Natural killer cell treated with Interleukin-12 subunit alpha and Interleukin-12 subunit beta and Interleukin-15 and Interleukin-18, amount 100 ng/mL, for 72 hours (primary cell): ENCODE measurements around the gene PCP4. TPM values are rescaled to one million over a fixed set of nuclear protein-coding genes. Genes with fewer than 3 reads are reported as not detected.

Source experiments
- ATAC-seq, 2 donors: fragments of 150-1000 bp; cut with Tn5 transposase in 1 of 2; sonication (Bioruptor Pico), chemical (Tn5 transposase) in 1 of 2; 2 replicates each; pipeline ENCODE4 v1.10.0; 2021
- DNase-seq: peaks from one replicate; pipeline ENCODE4 v3.0.0; 2022; ENCODE audit warnings: low spot score
- H3K27ac Mint-ChIP-seq, 2 donors: 1 replicate in 1 of 2; 2 replicates in 1 of 2; pipeline ENCODE4 v1.8.0; 2022; ENCODE audit warnings: mixed read lengths in 2 of 2, mild to moderate bottlenecking in 1 of 2, moderate library complexity in 1 of 2
- H3K27me3 Mint-ChIP-seq, 2 donors: 1 replicate in 1 of 2; 2 replicates in 1 of 2; pipeline ENCODE4 v1.8.0; 2022; ENCODE audit warnings: mixed read lengths in 2 of 2
- H3K36me3 Mint-ChIP-seq: one replicate; pipeline ENCODE4 v1.8.0; 2022; ENCODE audit warnings: mixed read lengths
- H3K4me1 Mint-ChIP-seq, 2 donors: 1 replicate in 1 of 2; 2 replicates in 1 of 2; pipeline ENCODE4 v1.8.0; 2022; ENCODE audit warnings: low read depth in 2 of 2, mixed read lengths in 2 of 2, mild to moderate bottlenecking in 1 of 2
- H3K4me3 Mint-ChIP-seq: one replicate; pipeline ENCODE4 v1.8.0; 2022; ENCODE audit warnings: mixed read lengths
- H3K9me3 Mint-ChIP-seq: 2 replicates; pipeline ENCODE4 v1.8.0; 2022; ENCODE audit warnings: mixed read lengths
- total RNA-seq, 2 donors: library from RNA; stranded (reverse); gene quantifications; one replicate each; pipeline ENCODE4 v1.2.3, GENCODE V29; 2022

The PCP4 gene
- total RNA-seq, 2 donors from 2014 or later: not detected

DNA sequence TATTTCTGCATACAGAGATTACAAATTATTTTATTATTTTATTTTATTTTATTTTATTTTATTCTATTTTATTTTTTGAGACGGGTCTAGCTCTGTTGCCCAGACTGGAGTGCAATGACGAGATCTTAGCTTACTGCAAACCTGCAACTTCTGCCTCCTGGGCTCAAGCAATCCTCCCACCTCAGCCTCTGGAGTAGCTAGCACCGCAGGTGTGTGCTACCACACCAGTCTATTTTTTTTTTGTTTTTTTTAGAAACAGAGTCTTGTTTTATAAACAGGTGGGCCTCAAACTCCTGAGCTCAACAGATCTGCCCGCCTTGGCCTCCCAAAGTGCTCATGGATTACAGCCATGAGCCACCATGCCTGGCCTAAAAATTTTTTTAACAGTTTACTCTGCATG, 88.1 kb downstream of the PCP4 start:
- Mint-ChIP-seq H3K36me3 (peaks cover 5% of the 10 kb centered on the region), H3K4me1 (no peaks in the 10 kb centered on the region), H3K27ac (no peak overlapping the region), H3K4me3 (no peak overlapping the region), H3K9me3 (peaks cover 5% of the 10 kb centered on the region), H3K27me3 (no peaks in the 10 kb centered on the region)
- ATAC-seq (no peak), DNase-seq (no peak)

GRCh38 chr21:39956586-39956985, 89.3 kb downstream of the PCP4 start:
- H3K4me3 Mint-ChIP-seq: no peak overlapping the region
- H3K27me3 Mint-ChIP-seq: no peaks in the 10 kb centered on the region
- H3K4me1 Mint-ChIP-seq: no peaks in the 10 kb centered on the region
- DNase-seq: no peak
- ATAC-seq: no peak
- H3K36me3 Mint-ChIP-seq: peaks cover 11% of the 10 kb centered on the region
- peaks cover 6% of the 10 kb centered on the region for H3K9me3 Mint-ChIP-seq
- H3K27ac Mint-ChIP-seq: no peak overlapping the region

DNA sequence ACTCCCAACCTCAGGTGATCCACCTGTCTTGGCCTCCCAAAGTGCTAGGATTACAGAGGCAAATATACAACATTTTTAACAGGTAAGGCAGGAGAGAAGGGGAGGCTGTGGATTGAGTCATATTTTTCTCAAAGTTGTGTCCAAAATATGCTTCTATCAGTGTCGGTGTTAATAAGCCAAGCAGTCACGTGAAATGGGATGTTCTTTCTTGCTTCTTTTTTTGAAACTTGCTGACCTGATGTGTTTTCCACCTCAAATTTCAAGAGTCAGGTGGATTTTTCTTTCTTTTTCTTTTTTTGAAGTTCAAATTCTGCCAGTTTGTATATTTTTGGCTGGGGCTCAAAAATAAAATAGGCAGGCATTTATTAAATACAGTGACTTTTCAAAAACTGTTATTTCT, 91.5 kb downstream of the PCP4 start:
- H3K4me3 Mint-ChIP-seq: no peak overlapping the region
- ATAC-seq (no peak), DNase-seq (no peak)
- peaks cover 18% of the 10 kb centered on the region for H3K36me3 Mint-ChIP-seq
- peaks cover 20% of the 10 kb centered on the region for H3K9me3 Mint-ChIP-seq
- no peak overlapping the region for H3K27ac Mint-ChIP-seq
- no peaks in the 10 kb centered on the region for H3K27me3 Mint-ChIP-seq
- H3K4me1 Mint-ChIP-seq: no peaks in the 10 kb centered on the region

GRCh38 chr21:39961251-39961650, 94.0 kb downstream of the PCP4 start:
- ATAC-seq: no peak
- H3K4me3 Mint-ChIP-seq: no peak overlapping the region
- peaks cover 18% of the 10 kb centered on the region for H3K36me3 Mint-ChIP-seq

GRCh38 chr21:39965026-39965425, 97.8 kb downstream of the PCP4 start:
- Mint-ChIP-seq H3K36me3 (peaks cover 16% of the 10 kb centered on the region), H3K4me1 (no peaks in the 10 kb centered on the region), H3K27me3 (no peaks in the 10 kb centered on the region), H3K9me3 (peaks cover 20% of the 10 kb centered on the region), H3K4me3 (no peak overlapping the region), H3K27ac (no peak overlapping the region)
- ATAC-seq (no peak), DNase-seq (no peak)

More at GRCh38 chr21:39961251-39961650, 94.0 kb downstream of the PCP4 start:
- no peaks in the 10 kb centered on the region for H3K4me1 Mint-ChIP-seq
- no peak for DNase-seq
- no peak overlapping the region for H3K27ac Mint-ChIP-seq
- no peaks in the 10 kb centered on the region for H3K27me3 Mint-ChIP-seq
- H3K9me3 Mint-ChIP-seq: peaks cover 22% of the 10 kb centered on the region

- peaks cover 0 to 2% of the 10 kb centered on the region in 2 donors for H3K27me3 Mint-ChIP-seq
- peaks cover 18% of the 10 kb centered on the region for H3K9me3 Mint-ChIP-seq
- DNase-seq (no peak), ATAC-seq (no peak)
- no peak overlapping the region for H3K27ac Mint-ChIP-seq
- H3K4me1 Mint-ChIP-seq: no peaks in the 10 kb centered on the region
- H3K36me3 Mint-ChIP-seq: peaks cover 7% of the 10 kb centered on the region
- H3K4me3 Mint-ChIP-seq: no peak overlapping the region
Measured at GRCh38 chr21:39966786-39967185, 99.5 kb downstream of the PCP4 start.

DNA sequence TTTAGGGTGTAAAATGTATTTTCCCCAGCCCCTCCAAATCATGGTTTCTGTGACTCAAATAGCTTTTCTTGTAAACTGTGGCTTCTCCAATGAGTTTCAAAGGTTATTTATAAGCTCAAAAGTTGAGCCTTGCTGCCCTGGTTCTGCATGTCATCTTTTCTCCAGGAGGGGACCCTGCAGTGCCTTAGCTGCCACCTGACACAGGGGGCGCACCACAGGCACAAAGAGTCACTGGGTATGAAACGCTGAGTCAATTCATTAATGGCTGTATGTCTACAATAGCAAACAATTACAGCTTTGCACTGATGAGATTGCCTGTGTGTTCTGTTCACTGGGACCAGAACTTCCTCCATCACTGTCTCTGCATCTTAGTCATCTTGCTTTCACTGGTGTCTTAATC, 100.8 kb downstream of the PCP4 start:
- Mint-ChIP-seq H3K27ac (no peak overlapping the region), H3K4me1 (no peaks in the 10 kb centered on the region), H3K9me3 (peaks cover 9% of the 10 kb centered on the region), H3K27me3 (peaks cover 0 to 2% of the 10 kb centered on the region in 2 donors), H3K4me3 (no peak overlapping the region), H3K36me3 (peaks cover 2% of the 10 kb centered on the region)
- no peak for ATAC-seq
- DNase-seq: no peak

- peaks cover 0 to 2% of the 10 kb centered on the region in 2 donors for H3K27me3 Mint-ChIP-seq
- ATAC-seq (no peak), DNase-seq (no peak)
- H3K9me3 Mint-ChIP-seq: peaks cover 3% of the 10 kb centered on the region
- no peaks in the 10 kb centered on the region for H3K4me1 Mint-ChIP-seq
- H3K27ac Mint-ChIP-seq: no peak overlapping the region
- H3K4me3 Mint-ChIP-seq: no peak overlapping the region
- no peaks in the 10 kb centered on the region for H3K36me3 Mint-ChIP-seq
Measured at GRCh38 chr21:39969691-39970364, 102.6 kb downstream of the PCP4 start.

GRCh38 chr21:39971956-39972355, 104.7 kb downstream of the PCP4 start:
- Mint-ChIP-seq H3K9me3 (peaks cover 3% of the 10 kb centered on the region), H3K27ac (no peak overlapping the region), H3K4me1 (no peaks in the 10 kb centered on the region), H3K27me3 (peaks cover 0 to 2% of the 10 kb centered on the region in 2 donors), H3K4me3 (no peak overlapping the region), H3K36me3 (no peaks in the 10 kb centered on the region)
- DNase-seq: no peak
- ATAC-seq: no peak

- Mint-ChIP-seq H3K27me3 (peaks cover 0 to 2% of the 10 kb centered on the region in 2 donors), H3K9me3 (peaks cover 3% of the 10 kb centered on the region), H3K4me1 (no peaks in the 10 kb centered on the region), H3K36me3 (no peaks in the 10 kb centered on the region), H3K27ac (no peak overlapping the region), H3K4me3 (no peak overlapping the region)
- no peak for ATAC-seq
- no peak for DNase-seq
Measured at GRCh38 chr21:39972471-39972870, 105.2 kb downstream of the PCP4 start.

GRCh38 chr21:39972976-39973770, 105.9 kb downstream of the PCP4 start:
- Mint-ChIP-seq H3K4me3 (no peak overlapping the region), H3K9me3 (peaks cover 6% of the 10 kb centered on the region), H3K27ac (no peak overlapping the region), H3K4me1 (no peaks in the 10 kb centered on the region), H3K36me3 (no peaks in the 10 kb centered on the region), H3K27me3 (peaks cover 0 to 2% of the 10 kb centered on the region in 2 donors)
- DNase-seq: no peak
- ATAC-seq: no peak

GRCh38 chr21:39976800-39977199, 109.6 kb downstream of the PCP4 start:
- H3K27ac Mint-ChIP-seq: no peak overlapping the region
- no peaks in the 10 kb centered on the region for H3K4me1 Mint-ChIP-seq
- H3K27me3 Mint-ChIP-seq: no peaks in the 10 kb centered on the region
- H3K4me3 Mint-ChIP-seq: no peak overlapping the region
- ATAC-seq (no peak), DNase-seq (no peak)
- H3K9me3 Mint-ChIP-seq: peaks cover 7% of the 10 kb centered on the region
- H3K36me3 Mint-ChIP-seq: no peaks in the 10 kb centered on the region
